ENCODE data around the gene RPL14.

- TF ChIP-seq CTCF (IDR thresholded peaks at IDR 0.05; ENCODE audit: extremely low read depth in 1 of 2, insufficient read depth in 1 of 2, low read depth in 1 of 2, low read length in 2 of 2) (no peak), EZH2 (IDR thresholded peaks at IDR 0.05; ENCODE audit: borderline replicate concordance, low read depth, low read length, severe bottlenecking) (no peak), GATA2 (IDR thresholded peaks at IDR 0.05; ENCODE audit: insufficient read depth, insufficient read length, low read depth, low read length) (no peak), POLR2A (IDR thresholded peaks at IDR 0.05; ENCODE audit: low read depth, low read length) (no peak), MYC (IDR thresholded peaks at IDR 0.05; ENCODE audit: low read depth, low read length) (no peak)
Measured at GRCh38 chr3:40497288-40497687, 40.1 kb downstream of the RPL14 start.
